Measurements from ENCODE around the gene WTIP. TPM values are rescaled to one million over a fixed set of nuclear protein-coding genes. Genes with fewer than 3 reads are reported as not detected.
"Not testable (repeated sequence)": the region's sequence is repeated elsewhere in the genome, so short reads cannot be mapped to it uniquely, and the experiment has no call there.

The WTIP gene
- total and polyA plus RNA-seq, 10 donors: 0.78 to 14.1 (median 7.9) TPM

GRCh38 chr19:34457446-34457845 is 24.1 kb upstream of the WTIP start:
- DNase-seq: no peak
- 70 to 73% (median 72%) methylated on average over 4 of the region's 4 CpGs for WGBS, 5 donors
- no peak overlapping the region for H3K27ac ChIP-seq
- intact Hi-C loops (cut with DNase I; ENCODE audit: low total_unique reads): no loop called here
- no peaks in the 10 kb centered on the region for H3K4me1 ChIP-seq
- no peak for TF ChIP-seq POLR2A (IDR thresholded peaks at IDR 0.05)
- TF ChIP-seq CTCF (IDR thresholded peaks at IDR 0.05 in 8 of 11, conservative IDR thresholded peaks at IDR 0.05 in 3 of 11): no peak
- no peak for TF ChIP-seq POLR2AphosphoS5 (IDR thresholded peaks at IDR 0.05)
- H3K4me3 ChIP-seq: no peak overlapping the region
- H3K36me3 ChIP-seq: peaks cover 3 to 100% (median 89%) of the 10 kb centered on the region in 6 donors
- H3K9me3 ChIP-seq: no peaks in the 10 kb centered on the region
- H3K27me3 ChIP-seq (replicated peaks in 1 of 7): no peaks in the 10 kb centered on the region

- TF ChIP-seq POLR2A (IDR thresholded peaks at IDR 0.05): no peak
- TF ChIP-seq POLR2AphosphoS5 (IDR thresholded peaks at IDR 0.05): no peak
- no peak for TF ChIP-seq CTCF (IDR thresholded peaks at IDR 0.05 in 8 of 11, conservative IDR thresholded peaks at IDR 0.05 in 3 of 11)
- Histone ChIP-seq H3K27ac (no peak overlapping the region), H3K27me3 (replicated peaks in 1 of 7) (no peaks in the 10 kb centered on the region), H3K36me3 (peaks cover 3 to 100% (median 88%) of the 10 kb centered on the region in 6 donors), H3K4me1 (no peaks in the 10 kb centered on the region), H3K9me3 (no peaks in the 10 kb centered on the region), H3K4me3 (no peak overlapping the region)
- no peak for DNase-seq
- 95 to 97% (median 96%) methylated on average over 5 of the region's 5 CpGs for WGBS, 5 donors
- intact Hi-C loops (cut with DNase I; ENCODE audit: low total_unique reads): no loop called here
Observed at GRCh38 chr19:34458677-34459076, 22.9 kb upstream of the WTIP start.

GRCh38 chr19:34459614-34460013 is 21.9 kb upstream of the WTIP start:
- no peaks in the 10 kb centered on the region for H3K27me3 ChIP-seq (replicated peaks in 1 of 7)
- no peak overlapping the region for H3K27ac ChIP-seq
- H3K4me3 ChIP-seq: no peak overlapping the region
- peaks cover 6 to 100% (median 88%) of the 10 kb centered on the region in 6 donors for H3K36me3 ChIP-seq
- H3K9me3 ChIP-seq: no peaks in the 10 kb centered on the region
- H3K4me1 ChIP-seq: no peaks in the 10 kb centered on the region
- intact Hi-C loops (cut with DNase I; ENCODE audit: low total_unique reads): no loop called here
- 81 to 94% (median 85%) methylated on average over 2 of the region's 2 CpGs for WGBS, 5 donors
- TF ChIP-seq CTCF (IDR thresholded peaks at IDR 0.05 in 8 of 11, conservative IDR thresholded peaks at IDR 0.05 in 3 of 11): no peak
- no peak for TF ChIP-seq POLR2A (IDR thresholded peaks at IDR 0.05)
- TF ChIP-seq POLR2AphosphoS5 (IDR thresholded peaks at IDR 0.05): no peak
- no peak for DNase-seq

GRCh38 chr19:34461375-34462100 is 20.0 kb upstream of the WTIP start:
- H3K36me3 ChIP-seq: peaks cover 10 to 100% (median 91%) of the 10 kb centered on the region in 6 donors
- H3K4me3 ChIP-seq: no peak overlapping the region
- no peak overlapping the region for H3K27ac ChIP-seq
- WGBS, 5 donors: 93 to 96% (median 94%) methylated on average over 5 of the region's 5 CpGs
- H3K4me1 ChIP-seq: no peaks in the 10 kb centered on the region
- no peak for TF ChIP-seq CTCF (IDR thresholded peaks at IDR 0.05 in 8 of 11, conservative IDR thresholded peaks at IDR 0.05 in 3 of 11)
- no peak for TF ChIP-seq POLR2A (IDR thresholded peaks at IDR 0.05)
- no peak for TF ChIP-seq POLR2AphosphoS5 (IDR thresholded peaks at IDR 0.05)
- no peak for DNase-seq
- H3K27me3 ChIP-seq (replicated peaks in 1 of 7): no peaks in the 10 kb centered on the region
- no peaks in the 10 kb centered on the region for H3K9me3 ChIP-seq
- intact Hi-C loops (cut with DNase I; ENCODE audit: low total_unique reads): no loop called here

GRCh38 chr19:34464785-34465184 is 16.8 kb upstream of the WTIP start:
- H3K27me3 ChIP-seq (replicated peaks in 1 of 7); DNase-seq; H3K27ac ChIP-seq; H3K4me1 ChIP-seq; H3K9me3 ChIP-seq; H3K4me3 ChIP-seq; intact Hi-C loops (cut with DNase I; ENCODE audit: low total_unique reads): not testable (repeated sequence)
- peaks cover 10 to 100% (median 96%) of the 10 kb centered on the region in 6 donors for H3K36me3 ChIP-seq
- WGBS, 5 donors: 90 to 100% (median 97%) methylated on average over 4 of the region's 4 CpGs

Data from spleen (tissue), 11 donors.